Activated CD4-positive, alpha-beta T cell treated with anti-CD3 and anti-CD28 coated beads, Interleukin-2, amount 10 ng/mL, durations not matched to agents 7 days and 5 days (primary cell): ENCODE data around the gene MBD3L2. TPM values are rescaled to one million over a fixed set of nuclear protein-coding genes. Genes with fewer than 3 reads are reported as not detected.
"Not testable (repeated sequence)": the region's sequence is repeated elsewhere in the genome, so short reads cannot be mapped to it uniquely, and the experiment has no call there.

Experiments used
- CTCF ChIA-PET: fragments of 350-600 bp; sonication (Branson Sonifier 250); formaldehyde crosslinking; loops from one replicate; lab custom pipeline; 2021; ENCODE audit warnings: antibody characterized with exemption; lab: Charles Lee
- POLR2A ChIA-PET: fragments of 350-600 bp; sonication (Branson Sonifier 250); formaldehyde crosslinking; loops from one replicate; lab custom pipeline; 2021; ENCODE audit warnings: antibody characterized with exemption; lab: Charles Lee
- DNase-seq: peaks from one replicate; pipeline ENCODE4 v3.0.0-alpha.2; 2020
- H3K27ac Mint-ChIP-seq: one replicate; pipeline ENCODE4 v1.8.0; 2021; ENCODE audit warnings: mild to moderate bottlenecking, moderate library complexity, mixed read lengths
- H3K27me3 Mint-ChIP-seq: one replicate; pipeline ENCODE4 v1.8.0; 2021; ENCODE audit warnings: mixed read lengths
- H3K36me3 Mint-ChIP-seq: one replicate; pipeline ENCODE4 v1.8.0; 2021; ENCODE audit warnings: low read depth, mixed read lengths
- H3K4me1 Mint-ChIP-seq: one replicate; pipeline ENCODE4 v1.8.0; 2021; ENCODE audit warnings: mixed read lengths
- H3K4me3 Mint-ChIP-seq: one replicate; pipeline ENCODE4 v1.8.0; 2021; ENCODE audit warnings: mild to moderate bottlenecking, moderate library complexity, mixed read lengths
- H3K9me3 Mint-ChIP-seq: one replicate; pipeline ENCODE4 v1.8.0; 2021; ENCODE audit warnings: mixed read lengths
- total RNA-seq, 2 experiments: library from RNA; stranded (reverse); gene quantifications; one replicate each; pipeline ENCODE4 v1.2.3, GENCODE V29; 2021

MBD3L2 gene
- total RNA-seq, 2 experiments from 2014 or later = not detected

GRCh38 chr19:7040079-7040478, 9.0 kb upstream of the MBD3L2 start, which contains the start of gene MBD3L4:
TSS of gene MBD3L4 (minus strand) at chr19:7040179. CDS start at chr19:7040144, 35 bp downstream.
- H3K4me1 Mint-ChIP-seq, H3K27ac Mint-ChIP-seq, H3K36me3 Mint-ChIP-seq, POLR2A ChIA-PET, H3K4me3 Mint-ChIP-seq, H3K27me3 Mint-ChIP-seq, CTCF ChIA-PET, H3K9me3 Mint-ChIP-seq, DNase-seq: not testable (repeated sequence)

- H3K9me3 Mint-ChIP-seq, H3K27ac Mint-ChIP-seq, H3K27me3 Mint-ChIP-seq, H3K4me1 Mint-ChIP-seq, H3K4me3 Mint-ChIP-seq, POLR2A ChIA-PET, DNase-seq, H3K36me3 Mint-ChIP-seq, CTCF ChIA-PET: not testable (repeated sequence)
Measured at GRCh38 chr19:7041563-7041962, 7.6 kb upstream of the MBD3L2 start.

GRCh38 chr19:7051421-7051820, 2.3 kb downstream of the MBD3L2 start:
- H3K36me3 Mint-ChIP-seq, H3K4me3 Mint-ChIP-seq, H3K27me3 Mint-ChIP-seq, DNase-seq, H3K9me3 Mint-ChIP-seq, H3K4me1 Mint-ChIP-seq, POLR2A ChIA-PET, H3K27ac Mint-ChIP-seq, CTCF ChIA-PET: not testable (repeated sequence)

GRCh38 chr19:7052896-7053295, 3.8 kb downstream of the MBD3L2 start:
- DNase-seq = peak; percentile 6
- CTCF ChIA-PET, H3K27ac Mint-ChIP-seq, H3K4me3 Mint-ChIP-seq, H3K27me3 Mint-ChIP-seq, H3K4me1 Mint-ChIP-seq, H3K9me3 Mint-ChIP-seq, POLR2A ChIA-PET, H3K36me3 Mint-ChIP-seq: not testable (repeated sequence)

GRCh38 chr19:7054635-7055368, 5.7 kb downstream of the MBD3L2 start:
- H3K27ac Mint-ChIP-seq, H3K36me3 Mint-ChIP-seq, POLR2A ChIA-PET: not testable (repeated sequence)

GRCh38 chr19:7055679-7056078, 6.6 kb downstream of the MBD3L2 start:
- POLR2A ChIA-PET, H3K4me3 Mint-ChIP-seq, H3K4me1 Mint-ChIP-seq, H3K36me3 Mint-ChIP-seq, DNase-seq, H3K9me3 Mint-ChIP-seq, CTCF ChIA-PET, H3K27ac Mint-ChIP-seq, H3K27me3 Mint-ChIP-seq: not testable (repeated sequence)

More at GRCh38 chr19:7054635-7055368, 5.7 kb downstream of the MBD3L2 start:
- CTCF ChIA-PET, H3K4me3 Mint-ChIP-seq, H3K27me3 Mint-ChIP-seq, H3K9me3 Mint-ChIP-seq, H3K4me1 Mint-ChIP-seq, DNase-seq: not testable (repeated sequence)

GRCh38 chr19:7056371-7056770, 7.2 kb downstream of the MBD3L2 start:
- H3K4me1 Mint-ChIP-seq, DNase-seq, H3K9me3 Mint-ChIP-seq, H3K36me3 Mint-ChIP-seq, H3K4me3 Mint-ChIP-seq, H3K27me3 Mint-ChIP-seq, POLR2A ChIA-PET, CTCF ChIA-PET, H3K27ac Mint-ChIP-seq: not testable (repeated sequence)

- DNase-seq, H3K27me3 Mint-ChIP-seq, H3K27ac Mint-ChIP-seq, H3K4me3 Mint-ChIP-seq, POLR2A ChIA-PET, CTCF ChIA-PET, H3K36me3 Mint-ChIP-seq, H3K4me1 Mint-ChIP-seq, H3K9me3 Mint-ChIP-seq: not testable (repeated sequence)
Measured at GRCh38 chr19:7058576-7058975, 9.5 kb downstream of the MBD3L2 start, which contains the start of gene MBD3L3. TSS of gene MBD3L3 (minus strand) at chr19:7058676. CDS start at chr19:7058605, 71 bp downstream.

- H3K27ac Mint-ChIP-seq, DNase-seq, H3K4me3 Mint-ChIP-seq, H3K4me1 Mint-ChIP-seq, H3K27me3 Mint-ChIP-seq, H3K36me3 Mint-ChIP-seq, POLR2A ChIA-PET, CTCF ChIA-PET, H3K9me3 Mint-ChIP-seq: not testable (repeated sequence)
Measured at GRCh38 chr19:7059977-7060376, 10.9 kb downstream of the MBD3L2 start.

GRCh38 chr19:7063339-7063738, 14.2 kb downstream of the MBD3L2 start:
- Mint-ChIP-seq H3K4me1 (peaks cover 2% of the 10 kb centered on the region), H3K27me3 (no peaks in the 10 kb centered on the region), H3K27ac (no peak overlapping the region), H3K9me3 (no peaks in the 10 kb centered on the region), H3K4me3 (no peak overlapping the region), H3K36me3 (no peaks in the 10 kb centered on the region)
- DNase-seq = peak; percentile 12
- CTCF ChIA-PET = interaction anchor here (1.1 kb wide), 1 partner anchor 201 kb away, joined by 3 read pairs; no protein-coding TSS in a partner anchor
- POLR2A ChIA-PET = interaction anchor here (0.5 kb wide), 1 partner anchor 334 kb away, joined by 5 read pairs; no protein-coding TSS in a partner anchor

GRCh38 chr19:7063764-7064418, 14.8 kb downstream of the MBD3L2 start:
- ChIA-PET CTCF (interaction anchor here (1.1 kb wide), 1 partner anchor 202 kb away, joined by 3 read pairs; no protein-coding TSS in a partner anchor), POLR2A (interaction anchor here (0.5 kb wide), 1 partner anchor 333 kb away, joined by 5 read pairs; no protein-coding TSS in a partner anchor)
- Mint-ChIP-seq H3K36me3 (peaks cover under 1% of the 10 kb centered on the region), H3K27me3 (no peaks in the 10 kb centered on the region), H3K4me1 (peaks cover 4% of the 10 kb centered on the region), H3K4me3 (no peak overlapping the region), H3K9me3 (no peaks in the 10 kb centered on the region), H3K27ac (no peak overlapping the region)
- peak; percentile 18 for DNase-seq

GRCh38 chr19:7067122-7067521, 18.0 kb downstream of the MBD3L2 start:
- POLR2A ChIA-PET, H3K9me3 Mint-ChIP-seq, CTCF ChIA-PET, H3K4me3 Mint-ChIP-seq, H3K27ac Mint-ChIP-seq, H3K27me3 Mint-ChIP-seq: not testable (repeated sequence)
- peak; percentile 14 for DNase-seq
- Mint-ChIP-seq H3K36me3 (peaks cover 18% of the 10 kb centered on the region), H3K4me1 (peaks cover 17% of the 10 kb centered on the region)

GRCh38 chr19:7067716-7068115, 18.6 kb downstream of the MBD3L2 start:
- POLR2A ChIA-PET = no interaction called here

More at GRCh38 chr19:7067716-7068115, 18.6 kb downstream of the MBD3L2 start:
- CTCF ChIA-PET = no interaction called here
- H3K4me1 Mint-ChIP-seq = peaks cover 22% of the 10 kb centered on the region
- peaks cover 7% of the 10 kb centered on the region for H3K9me3 Mint-ChIP-seq
- no peaks in the 10 kb centered on the region for H3K27me3 Mint-ChIP-seq
- H3K27ac Mint-ChIP-seq = no peak overlapping the region
- no peak for DNase-seq
- peaks cover 24% of the 10 kb centered on the region for H3K36me3 Mint-ChIP-seq
- H3K4me3 Mint-ChIP-seq = no peak overlapping the region
